ENCODE measurements around the gene BLOC1S6.

BLOC1S6 gene

GRCh38 chr15:45588219-45588875 is 1.2 kb downstream of the BLOC1S6 start:
- no peak for DNase-seq

GRCh38 chr15:45589256-45589655 is 2.1 kb downstream of the BLOC1S6 start:
- DNase-seq, result no peak

GRCh38 chr15:45594319-45594718 is 7.1 kb downstream of the BLOC1S6 start:
- DNase-seq, result no peak

DNA sequence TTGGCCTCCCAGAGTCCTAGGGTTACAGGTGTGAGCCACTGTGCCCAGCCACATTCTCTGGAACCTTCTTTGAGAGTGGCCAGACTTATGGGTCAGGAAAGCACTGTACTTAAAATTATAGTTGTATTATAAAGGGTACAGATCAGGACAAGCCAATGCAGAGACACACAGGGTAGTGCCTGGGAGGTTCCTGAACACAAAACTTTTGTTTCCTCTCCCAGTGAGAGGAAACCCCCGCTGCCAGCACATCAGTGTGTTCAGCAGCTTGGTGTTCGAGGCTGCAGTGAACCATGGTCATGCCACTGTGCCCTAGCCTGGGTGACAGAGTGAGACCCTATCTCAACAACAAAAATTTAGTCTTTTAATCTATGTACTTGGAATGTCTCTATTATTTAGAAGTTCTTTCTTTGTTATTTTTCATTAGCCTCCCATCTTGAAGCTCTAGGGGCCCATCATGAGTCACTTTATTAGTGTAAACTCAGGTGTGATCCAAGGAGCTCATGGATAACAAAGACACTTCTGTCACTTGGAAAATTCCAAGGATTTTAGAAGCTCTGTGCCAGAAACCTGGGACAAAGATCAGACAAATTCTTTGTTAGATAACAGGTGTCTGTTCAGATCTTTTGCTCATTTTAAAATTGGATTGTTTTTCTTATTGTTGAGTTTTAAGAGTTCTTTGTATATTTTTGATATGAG is 7.8 kb downstream of the BLOC1S6 start:
- no peak for DNase-seq

DNA sequence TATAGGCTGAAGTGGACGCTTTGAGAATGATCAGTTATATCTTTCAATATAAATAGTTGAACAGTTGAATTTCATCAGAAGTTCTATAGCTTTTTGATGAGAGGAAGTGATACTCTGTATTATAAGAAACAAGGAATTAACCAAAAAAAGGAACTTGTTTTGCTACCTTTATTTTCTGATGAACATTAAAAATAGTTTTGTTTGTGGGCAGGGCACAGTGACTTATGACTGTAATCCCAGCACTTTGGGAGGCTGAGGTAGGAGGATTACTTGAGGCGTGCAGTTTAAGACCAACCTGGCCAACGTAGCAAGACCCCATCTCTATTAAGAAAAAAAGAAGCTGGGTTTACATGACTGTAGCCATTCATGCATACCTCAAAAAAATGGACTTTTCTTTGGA is 16.7 kb downstream of the BLOC1S6 start:
- no peak for DNase-seq

- no peak for DNase-seq
These were observed 17.1 kb downstream of the BLOC1S6 start for GRCh38 chr15:45604326-45604725.

DNA sequence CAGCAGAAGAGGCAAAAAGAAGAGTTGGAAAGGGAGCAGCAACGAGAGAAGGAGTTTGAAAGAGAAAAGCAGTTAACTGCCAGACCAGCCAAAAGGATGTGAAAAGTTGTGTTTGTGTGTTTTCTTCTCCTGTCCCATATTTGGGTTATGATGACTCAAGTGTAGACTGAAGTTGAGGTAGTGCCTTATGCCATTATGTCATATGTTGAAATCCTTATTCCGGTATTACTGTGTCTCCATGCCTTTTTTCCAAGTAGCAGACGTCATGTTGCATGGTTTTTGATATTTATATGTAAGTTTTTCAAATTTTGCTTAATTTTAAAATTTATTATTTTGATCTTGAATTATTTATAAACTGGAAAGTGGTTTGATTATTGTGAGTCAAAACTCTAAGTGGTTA is 19.2 kb downstream of the BLOC1S6 start:
- no peak for DNase-seq

- no peak for DNase-seq
These were observed 19.7 kb downstream of the BLOC1S6 start for GRCh38 chr15:45606841-45607240.

- DNase-seq, result no peak
These were observed 24.1 kb downstream of the BLOC1S6 start for GRCh38 chr15:45611305-45611704.

- DNase-seq, result no peak
These were observed 25.7 kb downstream of the BLOC1S6 start for GRCh38 chr15:45612790-45613415.

GRCh38 chr15:45616901-45617323 is 29.7 kb downstream of the BLOC1S6 start:
- no peak for DNase-seq

GRCh38 chr15:45618813-45619212 is 31.6 kb downstream of the BLOC1S6 start:
- DNase-seq, result no peak

DNA sequence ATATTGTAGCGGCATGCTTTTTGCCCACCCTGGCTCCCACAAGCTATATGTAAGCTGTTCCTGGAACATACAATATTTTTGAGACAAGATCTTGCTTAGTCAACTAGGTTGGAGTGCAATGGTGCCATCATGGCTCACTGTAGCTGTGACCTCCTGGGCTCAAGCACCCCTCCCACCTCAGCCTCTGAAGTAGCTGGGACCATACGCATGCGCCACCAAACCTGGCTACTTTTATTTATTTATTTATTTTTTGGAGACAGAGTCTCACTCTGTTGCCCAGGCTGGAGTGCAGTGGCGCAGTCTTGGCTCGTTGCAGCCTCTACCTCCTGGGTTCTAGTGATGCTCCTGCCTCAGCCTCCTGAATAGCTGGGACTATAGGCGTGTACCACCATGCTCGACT is 41.0 kb downstream of the BLOC1S6 start:
- DNase-seq, result no peak

DNA sequence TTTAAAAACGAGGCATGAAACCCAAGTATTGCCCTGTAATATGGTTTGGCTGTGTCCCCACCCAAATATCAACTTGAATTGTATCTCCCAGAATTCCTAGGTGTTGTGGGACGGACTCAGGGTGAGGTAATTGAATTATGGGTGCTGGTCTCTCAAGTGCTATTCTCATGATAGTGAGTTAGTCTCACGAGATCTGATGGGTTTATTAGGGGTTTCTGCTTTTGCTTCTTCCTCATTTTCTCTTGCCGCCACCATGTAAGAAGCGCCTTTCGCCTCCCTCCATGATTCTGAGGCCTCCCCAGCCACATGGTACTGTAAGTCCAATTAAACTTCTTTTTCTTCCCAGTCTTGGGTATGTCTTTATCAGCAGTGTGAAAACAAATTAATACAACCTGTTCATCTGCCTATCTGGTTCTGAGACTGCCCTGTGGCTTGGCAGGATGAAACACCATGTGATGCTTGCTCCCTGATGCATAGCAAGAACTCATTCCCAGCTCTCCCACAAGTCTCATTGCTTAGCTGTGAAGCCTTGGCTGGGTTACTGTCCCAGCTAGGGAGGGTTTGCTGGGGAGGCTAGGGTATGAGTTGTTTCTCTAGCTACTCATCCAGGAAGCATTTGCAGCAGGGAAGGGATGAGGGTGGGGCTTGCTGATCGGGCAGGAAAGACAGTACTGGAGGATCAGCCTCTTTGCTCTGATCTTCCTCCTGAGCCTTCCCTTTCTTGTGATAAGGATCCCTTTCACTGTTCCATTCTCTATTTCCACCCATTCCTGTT is 43.9 kb downstream of the BLOC1S6 start:
- DNase-seq, result no peak

- DNase-seq, result no peak
These were observed 44.6 kb downstream of the BLOC1S6 start for GRCh38 chr15:45631776-45632175.

DNA sequence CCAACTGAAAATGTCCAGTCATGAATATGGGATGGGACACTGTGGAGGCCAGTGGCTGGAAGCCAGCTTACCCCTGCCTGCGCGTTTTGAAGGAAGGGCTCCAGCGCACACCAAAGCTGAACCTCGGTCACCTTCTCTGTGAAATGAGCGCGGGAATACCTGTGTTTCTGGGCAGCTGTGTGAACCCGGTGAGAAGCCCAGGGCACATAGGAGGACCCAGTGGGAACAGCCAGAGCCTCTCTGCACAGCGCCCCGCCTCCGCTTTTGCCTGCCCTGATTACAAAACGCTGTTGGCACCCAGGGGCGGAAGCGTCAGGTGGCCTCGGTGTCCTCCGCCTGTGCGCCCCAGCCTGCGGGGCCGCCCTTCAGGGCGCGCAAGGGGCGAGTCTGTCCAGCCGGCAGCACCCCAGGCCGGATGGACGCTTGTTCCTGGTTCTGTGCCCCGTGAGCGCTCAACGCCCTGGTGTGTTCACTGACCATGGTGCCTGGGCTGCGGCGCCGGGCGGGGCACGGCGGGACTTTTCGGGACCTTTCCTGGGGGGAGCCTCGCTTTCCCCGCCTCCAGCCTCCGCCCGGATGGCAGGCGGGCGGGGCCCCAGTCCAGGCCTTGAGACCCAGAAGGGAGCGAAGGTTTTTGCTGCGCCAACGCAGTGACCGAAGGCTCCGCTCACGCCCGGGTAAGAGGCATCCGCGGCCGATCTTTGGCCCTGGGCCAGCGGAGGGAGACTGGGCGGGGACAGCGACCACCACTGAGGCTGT is 47.4 kb downstream of the BLOC1S6 start, which contains the start of gene SQOR:
Gene SQOR, plus strand, starts transcription at position 598 of the 759 bp plus-strand sequence. CDS start 23,895 bp downstream, outside the sequence.
- no peak for DNase-seq

DNA sequence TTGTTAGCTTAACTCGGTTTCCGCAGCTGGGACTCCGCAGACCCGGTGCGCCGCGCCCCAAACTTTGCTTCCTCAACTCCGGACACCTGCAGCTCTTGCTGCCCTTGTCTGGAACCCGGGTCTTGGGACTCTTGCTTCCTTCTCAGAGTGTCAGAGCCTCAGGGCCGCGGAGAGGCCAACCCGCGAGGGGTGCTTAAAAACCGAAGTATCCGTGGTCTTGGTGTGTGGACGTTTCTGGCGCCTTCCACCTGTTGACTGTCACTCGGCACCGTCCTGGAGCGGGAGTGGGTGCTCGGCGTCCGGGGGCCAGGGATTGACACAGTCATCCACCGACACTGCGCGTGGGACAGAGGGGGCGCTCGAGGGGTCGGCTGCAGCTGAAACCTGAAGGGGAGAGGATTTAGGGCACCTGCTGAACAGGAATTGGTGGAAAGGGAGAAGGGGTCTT is 48.0 kb downstream of the BLOC1S6 start:
- DNase-seq, result no peak

GRCh38 chr15:45635763-45636292 is 48.6 kb downstream of the BLOC1S6 start:
- no peak for DNase-seq

GRCh38 chr15:45637141-45637540 is 50.0 kb downstream of the BLOC1S6 start:
- DNase-seq, result no peak

DNA sequence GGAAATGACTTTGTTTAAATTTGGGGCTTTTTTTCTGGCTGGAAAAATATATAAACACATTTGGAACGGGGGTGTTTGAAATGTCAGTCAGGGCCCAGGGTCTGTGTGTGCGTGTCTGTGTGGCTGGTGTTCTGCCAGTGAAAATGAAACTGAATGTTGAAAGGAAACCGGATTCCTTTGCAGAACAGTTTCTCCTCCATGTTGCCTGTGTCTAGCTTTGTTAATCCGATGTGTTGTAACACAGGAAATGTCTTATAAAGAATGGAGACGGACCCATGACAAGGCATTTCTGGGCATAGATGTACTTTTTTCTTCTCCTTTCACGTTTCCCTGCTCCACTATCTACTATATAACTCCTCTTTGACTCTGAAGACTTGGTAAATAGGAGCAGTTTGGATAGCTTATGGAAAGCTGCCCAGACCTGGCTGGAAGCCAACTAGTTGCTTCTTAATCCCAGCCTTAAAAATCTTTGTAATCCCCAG is 50.4 kb downstream of the BLOC1S6 start:
- no peak for DNase-seq

DNA sequence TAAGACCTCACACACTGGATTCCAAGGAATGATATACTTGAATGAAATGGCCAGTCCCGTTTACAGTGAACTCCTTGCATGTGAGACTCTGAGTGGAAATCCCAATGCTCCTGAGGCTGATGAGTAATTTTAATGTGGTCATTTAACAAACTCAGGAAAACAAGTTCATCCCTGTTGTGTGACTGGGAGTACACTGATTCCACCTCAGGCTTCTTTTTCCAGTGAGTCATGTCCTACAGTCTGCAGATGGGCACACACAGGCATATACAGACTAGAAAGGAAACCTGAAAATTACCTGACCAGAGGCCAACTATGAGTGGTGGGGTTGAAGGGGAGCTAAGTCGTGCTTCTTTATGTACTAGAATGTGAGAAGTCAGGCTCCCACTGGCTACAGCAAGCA is 53.4 kb downstream of the BLOC1S6 start:
- no peak for DNase-seq

DNA sequence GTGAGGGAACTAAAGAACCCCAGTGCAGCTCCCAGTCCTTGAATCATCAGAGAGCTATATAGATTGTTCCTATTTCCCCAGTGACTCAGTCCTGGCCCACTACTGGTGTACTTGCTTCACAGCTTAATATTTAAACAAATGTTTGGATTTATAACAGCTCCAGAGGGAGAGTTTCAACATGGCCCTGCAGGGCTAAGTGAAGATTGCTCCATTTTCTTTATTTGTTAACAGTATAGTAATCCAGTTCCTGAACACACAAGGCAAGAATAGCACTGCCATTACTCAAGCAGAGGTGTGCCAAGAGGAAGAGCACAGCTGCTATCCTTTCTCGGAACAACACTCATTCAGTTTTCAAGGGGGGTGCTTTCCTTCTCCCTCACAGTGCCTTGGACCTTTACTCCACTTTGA is 54.2 kb downstream of the BLOC1S6 start:
- no peak for DNase-seq
